K562 (cell line): ENCODE data around the gene SLC22A15.

Experiments
- BRCA1 ChIP-seq, 2 experiments: fragments of 450-650 bp in 1 of 2; sonication (generic) in 1 of 2; formaldehyde crosslinking in 1 of 2; IDR thresholded peaks; 2 replicates each; pipeline versions ENCODE4 v1.5.0 to v1.6.1; 2017 to 2020; ENCODE audit warnings: mild to moderate bottlenecking in 1 of 2, missing genetic modification reagents in 1 of 2
- MIER1 ChIP-seq: fragments of 450-650 bp; IDR thresholded peaks from 2 replicates; pipeline ENCODE4 v1.6.1; 2016; ENCODE audit warnings: antibody characterized with exemption, mild to moderate bottlenecking, low read depth
- MTA3 ChIP-seq: fragments of 450-650 bp; formaldehyde crosslinking; IDR thresholded peaks from 2 replicates; pipeline ENCODE4 v1.6.1; 2017; ENCODE audit warnings: mild to moderate bottlenecking, borderline replicate concordance
- SETDB1 ChIP-seq: IDR thresholded peaks from one replicate; pipeline ENCODE4 v1.6.1; 2012; ENCODE audit warnings: low read length, control low read depth, inconsistent platforms

GRCh38 chr1:116113615-116114014 is 137.3 kb downstream of the SLC22A15 start:
- TF ChIP-seq MTA3 (no peak), MIER1 (no peak), BRCA1 (IDR thresholded peaks at IDR 0.05) (no peak), BRCA1 (CRISPR knock-in tag; IDR thresholded peaks at IDR 0.05) (no peak), SETDB1 (no peak)
